ENCODE measurements around the gene TRPM4.

Gene TRPM4

GRCh38 chr19:49244256-49244655, 86.7 kb downstream of the TRPM4 start:
- DNase-seq (ENCODE audit: low spot score) = no peak
- no peak for TF ChIP-seq CTCF (IDR thresholded peaks at IDR 0.05; ENCODE audit: extremely low read depth, missing control alignments)

- DNase-seq (ENCODE audit: low spot score) = no peak
- TF ChIP-seq CTCF (IDR thresholded peaks at IDR 0.05; ENCODE audit: extremely low read depth, missing control alignments) = no peak
Measured at GRCh38 chr19:49247676-49248075, 90.1 kb downstream of the TRPM4 start.

GRCh38 chr19:49249933-49250332, 92.3 kb downstream of the TRPM4 start:
- no peak for DNase-seq (ENCODE audit: low spot score)
- TF ChIP-seq CTCF (IDR thresholded peaks at IDR 0.05; ENCODE audit: extremely low read depth, missing control alignments) = no peak

- no peak for TF ChIP-seq CTCF (IDR thresholded peaks at IDR 0.05; ENCODE audit: extremely low read depth, missing control alignments)
- DNase-seq (ENCODE audit: low spot score) = no peak
Measured at GRCh38 chr19:49255674-49256073, 98.1 kb downstream of the TRPM4 start.

- no peak for TF ChIP-seq CTCF (IDR thresholded peaks at IDR 0.05; ENCODE audit: extremely low read depth, missing control alignments)
- no peak for DNase-seq (ENCODE audit: low spot score)
Measured at GRCh38 chr19:49256691-49257090, 99.1 kb downstream of the TRPM4 start.
